ENCODE measurements around the gene LITAFD. TPM values are rescaled to one million over a fixed set of nuclear protein-coding genes. Genes with fewer than 3 reads are reported as not detected.
"Not testable (repeated sequence)": the region's sequence is repeated elsewhere in the genome, so short reads cannot be mapped to it uniquely, and the experiment has no call there.

Gene LITAFD
- total and polyA plus RNA-seq, 9 donors: not detected

- no peak overlapping the region for H3K4me3 ChIP-seq (ENCODE audit: low read length)
- H3K9me3 ChIP-seq (replicated peaks; ENCODE audit: control insufficient read depth, low read depth, low read length): no peaks in the 10 kb centered on the region
- no peak overlapping the region for H3K27ac ChIP-seq (ENCODE audit: low read length)
- 100% methylated on average over 2 of the region's 4 CpGs for WGBS (ENCODE audit: insufficient coverage)
- no peaks in the 10 kb centered on the region for H3K27me3 ChIP-seq (ENCODE audit: control insufficient read depth, insufficient read depth, low read length)
- DNase-seq: no peak
- H3K4me1 ChIP-seq (ENCODE audit: control insufficient read depth, insufficient read depth, low read length): no peaks in the 10 kb centered on the region
- peaks cover 80% of the 10 kb centered on the region for H3K36me3 ChIP-seq (ENCODE audit: control insufficient read depth, insufficient read depth, low read length)
Measured at GRCh38 chr16:8907096-8907495, 24.9 kb downstream of the LITAFD start.

GRCh38 chr16:8908810-8909468, 26.8 kb downstream of the LITAFD start:
- Histone ChIP-seq H3K27ac (ENCODE audit: low read length) (no peak overlapping the region), H3K9me3 (replicated peaks; ENCODE audit: control insufficient read depth, low read depth, low read length) (no peaks in the 10 kb centered on the region), H3K27me3 (ENCODE audit: control insufficient read depth, insufficient read depth, low read length) (no peaks in the 10 kb centered on the region), H3K4me3 (ENCODE audit: low read length) (no peak overlapping the region), H3K36me3 (ENCODE audit: control insufficient read depth, insufficient read depth, low read length) (peaks cover 67% of the 10 kb centered on the region), H3K4me1 (ENCODE audit: control insufficient read depth, insufficient read depth, low read length) (no peaks in the 10 kb centered on the region)
- DNase-seq: no peak
- WGBS (ENCODE audit: insufficient coverage): 91% methylated on average over 6 of the region's 8 CpGs

GRCh38 chr16:8910811-8911210, 28.7 kb downstream of the LITAFD start:
- Histone ChIP-seq H3K4me3 (ENCODE audit: low read length) (no peak overlapping the region), H3K9me3 (replicated peaks; ENCODE audit: control insufficient read depth, low read depth, low read length) (no peaks in the 10 kb centered on the region), H3K27me3 (ENCODE audit: control insufficient read depth, insufficient read depth, low read length) (no peaks in the 10 kb centered on the region), H3K36me3 (ENCODE audit: control insufficient read depth, insufficient read depth, low read length) (peaks cover 64% of the 10 kb centered on the region), H3K4me1 (ENCODE audit: control insufficient read depth, insufficient read depth, low read length) (no peaks in the 10 kb centered on the region), H3K27ac (ENCODE audit: low read length) (no peak overlapping the region)
- 100% methylated on average over 1 of the region's 1 CpG for WGBS (ENCODE audit: insufficient coverage)
- DNase-seq: no peak

DNA sequence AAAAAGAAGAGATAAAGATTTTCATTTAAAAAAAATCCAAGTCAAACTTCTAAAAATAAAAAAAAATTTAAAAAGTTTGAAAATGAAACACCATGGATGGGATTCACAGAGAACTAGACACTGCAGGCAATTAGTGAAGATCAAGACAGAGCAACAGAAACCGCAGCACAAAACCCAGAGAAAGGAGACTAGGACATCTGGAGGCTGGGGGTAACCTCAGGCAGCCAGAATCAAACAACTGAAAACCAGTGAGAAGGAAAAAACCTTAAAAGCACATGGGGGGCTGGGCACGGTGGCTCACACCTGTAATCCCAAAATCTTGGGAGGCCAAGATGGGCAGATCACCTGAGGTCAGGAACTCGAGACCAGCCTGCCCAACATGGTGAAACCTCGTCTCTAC, 30.6 kb downstream of the LITAFD start:
- Histone ChIP-seq H3K4me1 (ENCODE audit: control insufficient read depth, insufficient read depth, low read length) (no peaks in the 10 kb centered on the region), H3K9me3 (replicated peaks; ENCODE audit: control insufficient read depth, low read depth, low read length) (no peaks in the 10 kb centered on the region), H3K27ac (ENCODE audit: low read length) (no peak overlapping the region), H3K27me3 (ENCODE audit: control insufficient read depth, insufficient read depth, low read length) (no peaks in the 10 kb centered on the region), H3K4me3 (ENCODE audit: low read length) (no peak overlapping the region), H3K36me3 (ENCODE audit: control insufficient read depth, insufficient read depth, low read length) (peaks cover 57% of the 10 kb centered on the region)
- DNase-seq: no peak
- WGBS (ENCODE audit: insufficient coverage): 88% methylated on average over 3 of the region's 4 CpGs

DNA sequence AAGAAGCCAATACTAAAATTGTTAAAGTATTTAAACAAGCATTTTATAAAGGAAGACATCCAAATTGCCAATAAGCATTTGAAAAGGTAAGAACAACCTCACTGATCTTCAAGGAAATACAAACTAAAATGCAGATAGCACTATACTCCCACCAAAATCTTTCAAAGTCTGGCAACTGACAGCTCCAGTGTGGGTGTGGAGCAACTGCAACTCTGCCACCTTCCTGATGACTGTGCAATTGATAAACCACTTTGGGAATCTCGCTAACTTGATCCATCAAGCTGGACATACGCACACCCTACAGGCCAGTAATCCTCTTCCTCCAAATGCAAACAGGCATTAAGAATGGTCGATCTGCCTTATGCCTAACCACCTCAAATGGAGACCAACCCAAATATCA, 31.9 kb downstream of the LITAFD start:
- H3K4me1 ChIP-seq (ENCODE audit: control insufficient read depth, insufficient read depth, low read length): no peaks in the 10 kb centered on the region
- no peak overlapping the region for H3K4me3 ChIP-seq (ENCODE audit: low read length)
- 92% methylated on average over 2 of the region's 3 CpGs for whole genome bisulfite sequencing (ENCODE audit: insufficient coverage)
- DNase-seq: no peak
- peaks cover 61% of the 10 kb centered on the region for H3K36me3 ChIP-seq (ENCODE audit: control insufficient read depth, insufficient read depth, low read length)
- no peaks in the 10 kb centered on the region for H3K9me3 ChIP-seq (replicated peaks; ENCODE audit: control insufficient read depth, low read depth, low read length)
- H3K27me3 ChIP-seq (ENCODE audit: control insufficient read depth, insufficient read depth, low read length): no peaks in the 10 kb centered on the region
- no peak overlapping the region for H3K27ac ChIP-seq (ENCODE audit: low read length)

GRCh38 chr16:8915722-8916301, 33.7 kb downstream of the LITAFD start:
- no peaks in the 10 kb centered on the region for H3K9me3 ChIP-seq (replicated peaks; ENCODE audit: control insufficient read depth, low read depth, low read length)
- H3K4me3 ChIP-seq (ENCODE audit: low read length): no peak overlapping the region
- H3K27ac ChIP-seq (ENCODE audit: low read length): no peak overlapping the region
- WGBS (ENCODE audit: insufficient coverage): 90% methylated on average over 3 of the region's 7 CpGs
- H3K27me3 ChIP-seq (ENCODE audit: control insufficient read depth, insufficient read depth, low read length): no peaks in the 10 kb centered on the region
- no peak for DNase-seq
- peaks cover 61% of the 10 kb centered on the region for H3K36me3 ChIP-seq (ENCODE audit: control insufficient read depth, insufficient read depth, low read length)
- no peaks in the 10 kb centered on the region for H3K4me1 ChIP-seq (ENCODE audit: control insufficient read depth, insufficient read depth, low read length)

DNA sequence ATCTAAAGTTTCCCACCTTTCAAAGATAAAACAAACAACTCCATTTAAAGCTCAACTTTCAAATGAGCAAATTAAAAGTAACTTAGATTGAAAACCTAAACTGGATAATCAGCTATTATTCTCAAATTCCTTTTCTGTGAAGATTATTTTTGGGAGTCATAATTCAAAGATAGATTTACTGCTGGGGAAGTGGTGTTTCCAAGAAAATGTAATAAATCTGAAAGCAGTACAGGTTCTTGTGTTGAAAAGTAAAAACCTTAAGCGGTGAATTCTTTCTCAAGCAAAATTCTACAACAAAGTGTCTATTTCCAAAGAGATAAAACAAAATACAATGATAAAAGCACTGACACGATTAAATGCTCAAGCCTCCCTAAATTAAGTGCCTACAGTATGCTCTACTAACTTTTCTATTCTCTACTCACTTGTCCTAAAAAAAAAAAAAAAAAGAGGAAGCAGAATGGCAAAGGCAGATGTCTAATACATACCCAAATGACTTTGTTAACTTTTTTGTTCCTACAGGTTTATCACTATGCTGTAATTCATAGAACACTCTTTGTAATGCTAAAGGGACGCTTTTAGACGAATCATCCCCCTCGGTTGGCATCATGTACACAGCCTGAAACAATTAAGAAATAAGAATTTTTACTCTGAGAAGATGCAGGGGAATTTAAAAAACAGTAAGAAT, 34.5 kb downstream of the LITAFD start:
- no peak for DNase-seq
- Histone ChIP-seq H3K4me3 (ENCODE audit: low read length) (no peak overlapping the region), H3K27ac (ENCODE audit: low read length) (no peak overlapping the region), H3K4me1 (ENCODE audit: control insufficient read depth, insufficient read depth, low read length) (no peaks in the 10 kb centered on the region), H3K9me3 (replicated peaks; ENCODE audit: control insufficient read depth, low read depth, low read length) (no peaks in the 10 kb centered on the region), H3K36me3 (ENCODE audit: control insufficient read depth, insufficient read depth, low read length) (peaks cover 57% of the 10 kb centered on the region), H3K27me3 (ENCODE audit: control insufficient read depth, insufficient read depth, low read length) (no peaks in the 10 kb centered on the region)
- WGBS (ENCODE audit: insufficient coverage): no CpG with 5 or more reads among the region's 5 CpGs

- not testable (repeated sequence) for H3K27me3 ChIP-seq (ENCODE audit: control insufficient read depth, insufficient read depth, low read length); H3K4me3 ChIP-seq (ENCODE audit: low read length); H3K9me3 ChIP-seq (replicated peaks; ENCODE audit: control insufficient read depth, low read depth, low read length); DNase-seq; H3K27ac ChIP-seq (ENCODE audit: low read length); H3K4me1 ChIP-seq (ENCODE audit: control insufficient read depth, insufficient read depth, low read length)
- H3K36me3 ChIP-seq (ENCODE audit: control insufficient read depth, insufficient read depth, low read length): peaks cover 58% of the 10 kb centered on the region
- WGBS (ENCODE audit: insufficient coverage): 95% methylated on average over 8 of the region's 10 CpGs
Measured at GRCh38 chr16:8917336-8917735, 35.2 kb downstream of the LITAFD start.

DNA sequence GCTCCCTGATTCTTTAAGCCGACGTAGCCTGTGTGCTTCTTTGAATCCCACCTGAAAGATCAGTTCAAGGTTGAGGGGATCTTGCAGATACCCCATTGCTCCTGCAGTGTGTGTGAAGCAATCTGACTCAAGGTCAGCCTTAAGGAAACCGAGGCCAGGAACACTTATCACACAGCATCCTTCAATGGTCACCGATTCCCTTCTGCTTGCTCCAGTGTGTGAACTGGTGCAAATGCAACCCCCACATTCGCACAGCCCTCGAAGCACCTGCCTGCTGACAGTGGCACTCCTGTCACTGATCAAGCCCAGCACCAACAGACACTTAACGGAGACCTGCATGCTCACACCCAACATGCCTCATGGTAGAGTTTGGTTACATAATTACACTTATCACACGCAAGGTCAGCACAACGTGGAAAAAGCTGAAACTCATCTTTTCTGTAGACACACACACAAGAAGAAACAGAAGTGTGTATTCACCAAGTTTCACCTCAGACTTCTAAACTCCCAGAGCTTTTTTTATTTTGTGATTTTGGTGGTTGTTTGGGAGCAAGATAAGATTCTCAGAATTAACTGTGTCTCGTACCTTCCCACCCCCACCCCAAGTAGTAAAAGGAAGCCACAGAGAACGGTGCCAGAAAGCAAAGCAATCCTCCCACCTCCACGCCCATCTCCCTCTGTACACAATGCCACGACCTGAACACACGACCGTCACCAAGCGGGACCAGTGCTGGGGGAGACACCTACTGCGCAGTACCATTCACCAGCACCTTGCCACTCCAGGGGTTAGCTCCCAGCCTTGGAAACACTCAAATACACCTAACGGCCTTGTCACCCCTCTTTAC, 37.2 kb downstream of the LITAFD start:
- Histone ChIP-seq H3K4me3 (ENCODE audit: low read length) (no peak overlapping the region), H3K4me1 (ENCODE audit: control insufficient read depth, insufficient read depth, low read length) (no peaks in the 10 kb centered on the region), H3K9me3 (replicated peaks; ENCODE audit: control insufficient read depth, low read depth, low read length) (no peaks in the 10 kb centered on the region), H3K27me3 (ENCODE audit: control insufficient read depth, insufficient read depth, low read length) (no peaks in the 10 kb centered on the region), H3K27ac (ENCODE audit: low read length) (no peak overlapping the region), H3K36me3 (ENCODE audit: control insufficient read depth, insufficient read depth, low read length) (peaks cover 54% of the 10 kb centered on the region)
- no peak for DNase-seq
- WGBS (ENCODE audit: insufficient coverage): 89% methylated on average over 5 of the region's 18 CpGs

DNA sequence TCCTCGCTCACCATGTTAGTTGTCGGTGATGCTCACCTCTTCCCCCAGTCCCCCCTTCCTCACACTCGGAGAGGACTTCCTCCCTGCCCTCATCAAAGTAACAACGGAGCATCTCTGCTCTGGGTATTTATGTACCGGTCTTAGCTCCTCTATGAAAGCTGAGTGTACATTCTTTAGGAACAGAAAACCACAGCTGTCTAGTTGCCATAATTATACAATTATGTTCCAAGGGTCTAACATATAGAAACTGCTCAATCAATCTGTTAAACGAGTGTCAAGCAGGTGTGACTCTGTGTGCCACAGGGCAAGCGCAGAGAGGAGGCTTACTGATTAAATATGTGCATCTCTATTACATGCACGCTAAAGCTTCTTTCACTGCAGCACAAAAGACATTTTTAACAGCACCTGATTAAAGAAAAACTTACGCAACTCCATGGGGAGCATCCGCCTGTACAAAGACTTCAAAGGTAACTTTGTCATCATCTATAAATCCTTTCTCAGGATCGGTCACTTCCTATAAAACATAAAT, 37.8 kb downstream of the LITAFD start:
- Histone ChIP-seq H3K27me3 (ENCODE audit: control insufficient read depth, insufficient read depth, low read length) (no peaks in the 10 kb centered on the region), H3K36me3 (ENCODE audit: control insufficient read depth, insufficient read depth, low read length) (peaks cover 52% of the 10 kb centered on the region), H3K4me1 (ENCODE audit: control insufficient read depth, insufficient read depth, low read length) (no peaks in the 10 kb centered on the region), H3K4me3 (ENCODE audit: low read length) (no peak overlapping the region), H3K27ac (ENCODE audit: low read length) (no peak overlapping the region), H3K9me3 (replicated peaks; ENCODE audit: control insufficient read depth, low read depth, low read length) (no peaks in the 10 kb centered on the region)
- no peak for DNase-seq
- WGBS (ENCODE audit: insufficient coverage): 93% methylated on average over 8 of the region's 11 CpGs
